NCI-H2196 (cell line): ENCODE results near the gene RANBP3.
A peak's percentile ranks its signal among the peaks of the same experiment; 100 is the strongest.
"Not testable (repeated sequence)": the region's sequence is repeated elsewhere in the genome, so short reads cannot be mapped to it uniquely, and the experiment has no call there.

Experiments
- DNase-seq: peaks from one replicate; lab custom pipeline; 2025; ENCODE audit not compliant: unreplicated experiment; lab: John Stamatoyannopoulos, UW

RANBP3 gene

DNA sequence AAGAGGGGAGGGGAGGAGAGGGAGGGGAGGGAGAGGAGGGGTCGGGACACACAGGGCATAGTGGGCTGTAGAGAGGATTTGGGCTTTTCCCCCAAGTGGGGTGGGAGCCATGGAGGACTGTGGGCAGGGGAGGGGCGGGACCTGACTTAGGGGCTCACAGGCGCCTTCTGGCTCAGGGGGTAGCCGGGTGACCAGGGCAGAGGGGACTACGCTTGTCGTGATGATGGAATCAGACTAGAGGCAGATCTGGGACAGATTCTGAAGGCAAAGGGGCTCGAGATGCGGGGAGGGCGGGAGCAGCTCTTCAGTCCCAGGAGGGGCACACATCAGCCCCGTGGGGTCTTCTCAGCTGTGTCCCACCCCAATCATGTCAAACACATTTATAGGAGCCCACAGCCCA, 87.8 kb downstream of the RANBP3 start:
- DNase-seq: no peak

DNA sequence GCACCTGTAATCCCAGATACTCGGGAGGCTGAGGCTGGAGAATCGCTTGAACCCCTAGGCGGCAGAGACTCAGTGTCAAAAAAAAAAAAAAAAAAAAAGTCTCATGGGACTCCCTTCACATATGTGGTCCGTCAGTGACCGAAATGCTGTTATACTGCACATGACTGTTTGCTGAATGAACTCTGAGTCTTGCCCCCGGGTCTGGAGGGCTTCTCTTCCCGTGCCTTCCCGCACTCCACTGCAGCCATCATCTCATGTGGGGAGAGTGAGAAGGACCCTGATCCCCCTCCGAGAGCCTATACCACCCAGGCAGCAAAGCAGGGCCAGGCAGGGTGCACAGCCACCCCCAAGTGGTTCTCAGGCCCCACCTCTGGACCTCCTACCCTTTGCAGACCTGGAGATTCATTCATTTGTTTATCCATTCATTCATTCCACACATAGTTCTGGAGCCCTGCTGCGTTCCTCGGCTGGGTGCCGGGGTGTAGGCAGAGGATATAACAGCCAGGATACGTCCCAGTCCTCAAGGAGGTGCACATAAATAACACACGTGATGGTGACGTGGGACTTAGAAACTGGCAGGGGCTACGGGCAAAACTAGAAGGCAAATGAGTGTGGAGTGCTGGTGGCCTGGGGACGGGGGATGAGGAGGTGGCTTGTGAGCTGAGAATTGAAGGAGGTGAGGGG, 88.5 kb downstream of the RANBP3 start:
- DNase-seq: no peak

DNA sequence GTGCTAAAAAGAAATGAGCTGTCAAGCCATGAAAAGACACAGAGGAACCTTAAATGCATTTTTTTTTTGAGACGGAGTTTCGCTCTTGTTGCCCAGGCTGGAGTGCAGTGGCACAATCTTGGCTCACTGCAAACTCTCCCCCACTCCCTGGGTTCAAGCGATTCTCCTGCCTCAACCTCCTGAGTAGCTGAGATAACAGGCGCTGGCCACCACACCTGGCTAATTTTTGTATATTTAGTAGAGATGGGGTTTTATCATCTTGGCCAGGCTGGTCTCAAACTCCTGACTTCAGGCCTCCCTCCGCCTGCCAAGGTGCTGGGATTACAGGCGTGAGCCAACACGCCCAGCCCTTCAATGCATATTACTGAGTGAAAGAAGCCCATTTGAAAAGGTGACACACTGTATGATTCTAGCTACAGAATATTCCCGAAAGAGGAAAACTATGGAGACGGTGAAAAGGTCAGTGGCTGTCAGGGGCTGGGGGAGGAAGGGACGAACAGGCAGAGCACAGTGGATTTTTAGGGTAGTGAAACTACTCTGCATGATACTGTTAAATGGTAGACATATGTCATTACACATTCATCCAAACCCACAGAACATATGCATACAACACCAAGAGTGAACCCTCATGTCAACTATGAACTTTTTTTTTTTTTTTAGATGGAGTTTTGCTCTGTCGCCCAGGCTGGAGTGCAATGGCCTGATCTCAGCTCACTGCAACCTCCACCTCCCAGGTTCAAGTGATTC, 93.7 kb downstream of the RANBP3 start:
- not testable (repeated sequence) for DNase-seq

DNA sequence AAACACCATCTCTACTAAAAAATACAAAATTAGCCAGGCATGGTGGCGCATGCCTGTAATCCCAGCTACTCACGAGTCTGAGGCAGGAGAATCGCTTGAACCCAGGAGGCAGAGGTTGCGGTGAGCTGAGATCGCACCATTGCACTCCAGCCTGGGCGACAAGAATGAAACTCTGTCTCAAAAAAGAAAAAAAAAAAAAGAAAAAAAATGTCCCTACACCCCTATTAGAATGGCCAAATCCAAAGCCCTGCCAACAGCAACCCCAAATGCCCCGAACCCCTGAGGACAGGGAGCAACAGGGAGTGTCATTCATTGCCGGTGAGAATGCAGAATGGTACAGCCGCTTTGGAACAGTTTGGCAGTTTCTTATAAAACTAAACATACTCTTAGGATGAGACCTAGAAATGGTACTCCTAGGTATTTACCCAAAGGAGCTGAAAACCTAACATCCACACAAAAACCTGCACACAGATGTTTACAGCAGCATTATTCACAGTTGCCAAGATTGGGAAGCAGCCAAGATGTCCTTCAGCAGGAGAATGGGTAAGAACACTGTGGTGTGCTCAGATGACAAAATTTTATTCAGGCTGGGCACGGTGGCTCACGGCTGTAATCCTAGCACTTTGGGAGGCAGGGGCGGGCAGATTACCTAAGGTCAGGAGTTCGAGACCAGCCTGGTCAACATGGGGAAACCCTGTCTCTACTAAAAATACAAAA, 94.6 kb downstream of the RANBP3 start:
- DNase-seq: peak; percentile 61

DNA sequence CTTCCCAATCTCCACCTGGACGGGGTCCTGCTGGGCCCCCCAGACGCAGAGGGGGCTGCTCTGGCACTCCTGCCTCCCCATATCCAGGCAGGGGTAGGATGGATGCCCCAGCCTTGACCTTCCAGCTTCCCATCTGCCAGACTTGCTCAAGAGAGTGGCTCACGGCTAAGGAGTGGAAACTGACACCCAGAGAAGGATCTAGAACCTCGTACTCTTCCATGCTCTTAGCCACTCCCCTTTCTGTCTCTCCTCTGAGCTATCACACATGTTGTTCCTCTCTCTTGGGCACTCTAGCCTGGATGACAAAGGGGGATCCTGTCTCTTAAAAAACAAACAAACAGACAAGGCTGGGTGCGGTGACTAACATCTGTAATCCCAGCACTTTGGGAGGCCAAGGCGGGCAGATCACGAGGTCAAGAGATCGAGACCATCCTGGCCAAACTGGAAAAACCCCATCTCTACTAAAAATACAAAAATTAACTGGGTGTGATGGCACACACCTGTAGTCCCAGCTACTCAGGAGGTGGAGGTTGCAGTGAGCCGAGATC, 95.4 kb downstream of the RANBP3 start:
- no peak for DNase-seq

DNA sequence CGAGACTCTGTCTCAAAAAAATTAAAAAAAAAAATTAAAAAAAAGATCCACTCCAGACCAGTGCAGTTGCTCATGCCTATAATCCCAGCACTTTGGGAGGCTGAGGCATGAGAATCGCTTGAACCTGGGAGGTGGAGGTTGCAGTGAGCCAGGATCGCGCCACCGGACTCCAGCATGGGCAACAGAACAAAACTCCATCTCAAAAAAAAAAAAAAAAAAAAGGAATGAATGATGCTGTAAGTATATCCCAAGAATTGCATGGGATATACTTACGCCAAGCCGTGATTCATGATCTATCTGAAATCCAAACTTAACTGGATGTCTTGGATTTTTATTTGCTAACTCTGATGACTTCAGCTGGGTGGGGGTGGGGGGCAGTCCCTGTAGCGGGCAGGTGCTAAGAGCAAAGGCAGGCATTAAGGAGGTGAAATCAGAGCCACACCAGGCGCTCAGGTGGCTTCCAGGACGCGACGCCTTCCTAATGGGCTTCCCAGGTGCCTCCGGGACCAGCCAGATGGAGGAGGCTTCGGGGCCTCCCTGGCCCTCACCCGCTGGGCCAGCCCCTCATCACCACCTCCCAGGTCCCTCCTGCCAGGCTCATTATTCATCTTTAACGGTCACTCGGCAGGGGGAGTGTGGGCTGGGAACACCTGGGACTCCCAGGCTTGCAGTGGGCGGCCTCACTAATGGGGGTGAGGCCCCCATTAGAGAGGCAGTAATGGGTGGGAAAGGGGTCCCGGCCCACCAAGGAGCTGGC, 96.2 kb downstream of the RANBP3 start:
- peak; percentile 81 for DNase-seq

DNA sequence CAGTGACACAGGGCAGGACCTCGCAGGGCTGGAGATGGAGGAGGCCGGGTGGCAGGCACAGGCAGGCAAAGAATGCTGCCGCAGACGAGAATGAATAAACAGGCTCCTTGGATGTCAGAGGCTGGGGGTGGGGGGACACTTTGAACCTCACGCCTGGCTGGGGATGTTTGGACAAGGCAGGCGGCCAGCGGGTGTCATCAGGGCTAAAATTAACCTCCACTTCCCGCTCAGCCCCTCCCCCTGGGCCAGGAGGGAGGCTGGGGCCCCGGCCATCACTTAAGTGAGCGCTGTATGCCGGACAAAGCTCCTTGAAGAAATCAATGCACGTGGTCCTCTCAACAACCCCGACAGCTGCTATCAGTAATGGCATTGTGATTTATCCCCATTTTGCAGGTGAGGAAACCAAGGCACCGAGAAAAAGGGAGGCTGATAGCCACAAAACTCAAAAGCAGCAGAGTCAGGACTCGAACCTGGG, 97.3 kb downstream of the RANBP3 start:
- peak; percentile 66 for DNase-seq

DNA sequence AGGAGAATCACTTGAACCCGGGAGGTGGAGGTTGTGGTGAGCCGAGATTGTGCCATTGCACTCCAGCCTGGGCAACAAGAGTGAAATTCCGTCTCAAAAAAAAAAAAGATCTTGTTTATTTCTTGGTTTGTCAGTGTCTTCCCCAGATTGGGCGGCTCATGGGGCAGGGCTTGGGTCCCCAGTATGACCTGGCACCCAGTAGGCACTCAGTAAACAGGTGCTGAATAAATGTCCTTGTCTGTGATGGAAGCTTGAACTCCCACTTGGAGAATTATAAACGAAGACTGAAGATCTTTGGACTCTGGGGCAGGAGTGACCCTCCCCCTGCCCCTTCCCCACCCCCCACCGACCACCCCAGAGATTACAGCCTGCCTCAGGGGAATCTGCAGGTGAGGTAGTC, 97.7 kb downstream of the RANBP3 start:
- DNase-seq: no peak

DNA sequence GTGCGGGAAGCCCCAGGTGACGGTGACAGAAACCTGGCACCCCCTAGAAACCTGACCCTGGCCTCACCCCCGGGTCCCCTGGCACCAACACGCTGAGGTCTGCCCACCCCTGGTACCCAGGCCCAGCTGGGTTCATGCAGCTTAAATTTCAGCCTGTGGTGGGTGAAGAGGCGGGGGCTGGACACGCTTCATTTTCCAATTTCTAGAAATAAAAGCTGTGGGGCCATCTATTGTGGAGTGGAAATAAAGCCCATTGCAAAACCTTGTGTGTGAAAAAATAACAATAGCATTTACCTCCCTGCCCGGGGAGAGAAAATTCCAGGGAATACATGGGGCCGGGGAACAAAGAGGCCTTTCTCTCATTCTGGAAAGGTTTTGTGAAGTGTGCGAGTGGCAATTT, 100.1 kb downstream of the RANBP3 start:
- no peak for DNase-seq

DNA sequence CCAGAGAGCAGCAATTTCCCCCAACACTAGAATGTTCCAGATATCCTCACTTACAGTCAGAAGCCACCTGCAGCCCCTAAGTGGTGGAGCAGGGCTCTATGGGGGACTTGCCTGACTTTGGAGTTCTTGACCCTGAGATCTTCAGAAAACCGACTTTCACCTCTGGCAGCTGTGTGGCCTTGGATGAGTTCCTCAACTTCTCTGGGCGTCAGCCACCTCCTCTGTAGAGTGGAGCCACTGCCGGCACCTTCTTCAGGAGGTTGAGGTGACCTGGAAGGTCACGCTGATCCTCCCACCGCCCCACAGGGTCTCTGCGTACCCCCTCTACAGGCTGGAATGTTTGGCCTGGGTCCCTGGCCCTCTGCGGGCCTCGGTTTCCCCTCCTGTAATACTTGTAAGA, 100.5 kb downstream of the RANBP3 start:
- DNase-seq: no peak

DNA sequence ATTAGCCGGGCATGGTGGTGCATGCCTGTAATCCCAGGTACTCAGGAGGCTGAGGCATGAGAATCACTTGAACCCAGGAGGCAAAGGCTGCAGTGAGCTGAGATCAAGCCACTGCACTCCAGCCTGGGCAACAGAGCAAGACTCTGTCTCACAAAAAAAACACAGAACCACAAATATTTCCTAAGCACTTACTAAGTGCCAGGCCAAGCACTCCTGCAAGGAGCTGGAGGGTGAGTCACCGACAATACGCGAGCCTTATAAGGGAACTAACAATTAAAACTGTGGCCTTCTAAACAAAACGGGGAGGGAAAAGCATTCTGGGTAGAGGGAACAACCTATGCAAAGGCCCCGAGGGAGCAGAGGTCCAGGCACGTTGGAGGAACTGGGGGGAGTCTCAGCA, 103.4 kb downstream of the RANBP3 start:
- DNase-seq: not testable (repeated sequence)

DNA sequence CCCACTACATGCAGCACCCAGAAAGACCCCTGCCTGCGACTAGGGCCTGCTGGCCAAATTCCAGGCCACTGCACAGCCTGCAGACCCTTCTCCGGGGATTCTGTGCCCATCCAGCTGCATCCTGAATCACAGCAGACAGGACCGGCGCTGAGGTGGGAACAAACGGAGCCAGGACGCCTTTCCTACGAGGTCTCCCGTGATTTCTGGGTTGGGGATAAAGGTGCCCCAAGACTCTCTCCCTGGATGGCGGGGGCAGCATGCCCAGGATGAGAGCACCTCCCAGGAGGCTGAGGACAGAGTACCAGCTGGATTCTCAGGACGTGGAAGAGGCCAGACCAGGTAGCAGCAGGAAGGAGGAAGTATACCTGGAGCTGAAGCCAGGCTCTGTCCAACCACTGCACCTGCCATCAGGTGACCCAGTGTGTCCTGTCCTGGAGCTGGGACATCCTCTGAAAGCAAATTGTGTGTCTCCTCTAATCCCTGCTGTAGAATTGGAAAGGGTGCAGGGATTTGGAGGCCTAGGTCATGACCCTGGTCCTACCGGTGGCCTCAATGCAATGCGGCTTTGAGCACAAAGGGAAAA, 104.2 kb downstream of the RANBP3 start:
- no peak for DNase-seq

DNA sequence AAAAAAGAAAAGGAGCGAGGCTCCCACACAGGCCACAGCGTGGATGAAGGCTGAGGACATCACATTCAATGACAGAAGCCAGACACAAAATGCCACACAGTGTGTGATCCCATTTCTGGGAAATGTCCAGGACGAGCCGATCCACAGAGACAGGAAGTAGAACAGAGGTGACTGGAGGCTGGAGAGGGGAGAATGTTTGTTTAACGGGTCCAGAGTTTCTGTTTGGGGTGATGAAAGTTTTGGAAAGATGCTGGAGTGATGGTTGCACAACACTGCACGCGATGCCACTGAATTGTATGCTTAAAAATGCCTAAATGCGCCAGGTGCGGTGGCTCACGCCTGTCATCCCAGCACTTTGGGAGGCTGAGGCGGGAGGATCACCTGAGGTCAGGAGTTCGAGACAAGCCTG, 107.0 kb downstream of the RANBP3 start:
- DNase-seq: no peak

DNA sequence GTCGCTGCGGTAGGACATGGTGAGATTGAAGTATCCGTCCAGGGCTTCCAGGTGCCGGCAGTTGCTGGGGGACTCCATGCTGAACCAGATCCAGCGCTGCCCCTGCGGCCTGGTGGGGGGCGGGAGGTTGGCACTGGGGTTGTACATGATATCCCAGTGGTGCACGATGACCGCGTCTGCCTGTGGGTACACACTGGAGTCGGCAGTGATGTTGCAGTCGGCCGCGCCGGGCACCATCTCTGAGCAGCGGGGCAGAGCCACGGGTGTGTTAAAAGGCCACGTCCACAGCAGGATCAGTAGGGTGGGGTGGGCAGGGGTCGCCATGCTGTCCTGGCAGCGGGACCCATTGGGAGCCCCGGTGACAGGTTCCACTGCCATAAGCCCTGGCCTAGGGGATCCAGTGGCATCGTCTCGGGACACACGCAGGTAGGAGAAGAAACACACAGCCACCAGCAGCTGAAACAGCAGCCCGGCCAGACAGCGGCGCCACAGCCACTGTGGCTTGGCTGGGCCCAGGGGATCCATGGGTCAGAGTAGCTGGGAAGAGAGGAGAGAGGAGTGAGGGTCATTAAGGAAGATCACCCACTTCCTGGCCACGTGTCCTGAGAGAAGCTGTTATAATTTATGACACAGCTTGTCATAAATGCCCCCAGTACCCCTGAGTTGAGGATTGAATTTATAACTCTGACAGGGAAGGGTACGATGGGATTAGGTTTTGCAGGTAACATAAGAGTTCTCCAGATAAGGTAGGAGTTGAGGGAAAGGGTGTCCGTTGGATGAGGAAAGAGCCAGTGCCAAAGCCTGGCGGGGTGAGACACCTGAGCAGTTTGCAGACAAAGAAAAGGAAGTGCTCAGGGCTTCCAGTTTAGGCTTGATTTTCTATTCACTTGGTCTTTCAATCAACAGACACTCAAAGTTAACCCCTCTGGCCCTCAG, 110.5 kb downstream of the RANBP3 start:
- peak; percentile 25 for DNase-seq
